22Rv1 (cell line): Measurements from ENCODE around the gene CLNS1A.

Experiments
- ZFX ChIP-seq: fragments of 450-650 bp; IDR thresholded peaks from 2 replicates; pipeline ENCODE4 v1.6.1; 2017; ENCODE audit warnings: antibody characterized with exemption, borderline replicate concordance
- TF ChIP-seq, protein P1 (sequence below): fragments of 450-650 bp; IDR thresholded peaks from 2 replicates; pipeline ENCODE4 v1.5.1; 2017; ENCODE audit warnings: mild to moderate bottlenecking

DNA sequence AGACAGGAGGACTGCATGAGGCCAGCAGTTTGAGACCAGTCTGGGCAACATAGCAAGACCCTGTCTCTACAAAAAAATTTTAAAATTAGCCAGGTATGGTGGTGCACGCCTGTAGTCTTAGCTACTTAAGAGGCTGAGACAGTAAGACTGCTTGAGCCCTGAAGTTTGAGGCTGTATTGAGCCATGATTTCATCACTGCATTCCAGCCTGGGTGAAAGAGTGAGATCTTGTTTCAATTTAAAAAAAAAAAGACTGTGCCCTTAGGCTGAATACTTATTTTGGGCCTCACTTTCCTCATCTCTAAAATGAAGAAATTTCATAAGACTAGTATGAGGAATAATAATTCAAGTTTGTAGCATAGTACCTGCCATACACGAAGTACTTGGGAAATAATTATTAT is 41.0 kb downstream of the CLNS1A start:
- TF ChIP-seq, protein P1, sequence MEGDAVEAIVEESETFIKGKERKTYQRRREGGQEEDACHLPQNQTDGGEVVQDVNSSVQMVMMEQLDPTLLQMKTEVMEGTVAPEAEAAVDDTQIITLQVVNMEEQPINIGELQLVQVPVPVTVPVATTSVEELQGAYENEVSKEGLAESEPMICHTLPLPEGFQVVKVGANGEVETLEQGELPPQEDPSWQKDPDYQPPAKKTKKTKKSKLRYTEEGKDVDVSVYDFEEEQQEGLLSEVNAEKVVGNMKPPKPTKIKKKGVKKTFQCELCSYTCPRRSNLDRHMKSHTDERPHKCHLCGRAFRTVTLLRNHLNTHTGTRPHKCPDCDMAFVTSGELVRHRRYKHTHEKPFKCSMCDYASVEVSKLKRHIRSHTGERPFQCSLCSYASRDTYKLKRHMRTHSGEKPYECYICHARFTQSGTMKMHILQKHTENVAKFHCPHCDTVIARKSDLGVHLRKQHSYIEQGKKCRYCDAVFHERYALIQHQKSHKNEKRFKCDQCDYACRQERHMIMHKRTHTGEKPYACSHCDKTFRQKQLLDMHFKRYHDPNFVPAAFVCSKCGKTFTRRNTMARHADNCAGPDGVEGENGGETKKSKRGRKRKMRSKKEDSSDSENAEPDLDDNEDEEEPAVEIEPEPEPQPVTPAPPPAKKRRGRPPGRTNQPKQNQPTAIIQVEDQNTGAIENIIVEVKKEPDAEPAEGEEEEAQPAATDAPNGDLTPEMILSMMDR, result no peak
- TF ChIP-seq ZFX, result no peak
